Skin epidermis (tissue), 12 donors: ENCODE measurements around the gene SLC22A3.
"Not testable (repeated sequence)": the region's sequence is repeated elsewhere in the genome, so short reads cannot be mapped to it uniquely, and the experiment has no call there.

ENCODE experiments used
- H3K27ac ChIP-seq, 21 experiments: fragments of 200-600 bp; sonication (generic) in 11 of 21; one replicate each; pipeline ENCODE4 v1.5.0; 2020; ENCODE audit warnings: mild to moderate bottlenecking in 3 of 21, inconsistent platforms in 2 of 21, moderate library complexity in 2 of 21
- H3K4me3 ChIP-seq, 7 experiments: fragments of 200-600 bp; sonication (generic) in 2 of 7; one replicate each; pipeline ENCODE4 v1.5.0; 2020; ENCODE audit warnings: inconsistent platforms in 2 of 7, mild to moderate bottlenecking in 2 of 7, moderate library complexity in 1 of 7

SLC22A3 gene

GRCh38 chr6:160365117-160365516 lies 16.9 kb downstream of the SLC22A3 start:
- no peak overlapping the region for H3K27ac ChIP-seq
- no peak overlapping the region for H3K4me3 ChIP-seq

- no peak overlapping the region for H3K4me3 ChIP-seq
- H3K27ac ChIP-seq = no peak overlapping the region
These were observed 19.8 kb downstream of the SLC22A3 start for GRCh38 chr6:160367798-160368547.

GRCh38 chr6:160368670-160369069 lies 20.5 kb downstream of the SLC22A3 start:
- Histone ChIP-seq H3K4me3 (no peak overlapping the region), H3K27ac (no peak overlapping the region)

- H3K27ac ChIP-seq, H3K4me3 ChIP-seq: not testable (repeated sequence)
These were observed 25.4 kb downstream of the SLC22A3 start for GRCh38 chr6:160373601-160374000.

- Histone ChIP-seq H3K4me3 (no peak overlapping the region), H3K27ac (no peak overlapping the region)
These were observed 26.8 kb downstream of the SLC22A3 start for GRCh38 chr6:160374836-160375560.

GRCh38 chr6:160375561-160375949 lies 27.4 kb downstream of the SLC22A3 start:
- Histone ChIP-seq H3K4me3 (no peak overlapping the region), H3K27ac (no peak overlapping the region)

GRCh38 chr6:160376445-160376844 lies 28.3 kb downstream of the SLC22A3 start:
- H3K4me3 ChIP-seq = no peak overlapping the region
- no peak overlapping the region for H3K27ac ChIP-seq

DNA sequence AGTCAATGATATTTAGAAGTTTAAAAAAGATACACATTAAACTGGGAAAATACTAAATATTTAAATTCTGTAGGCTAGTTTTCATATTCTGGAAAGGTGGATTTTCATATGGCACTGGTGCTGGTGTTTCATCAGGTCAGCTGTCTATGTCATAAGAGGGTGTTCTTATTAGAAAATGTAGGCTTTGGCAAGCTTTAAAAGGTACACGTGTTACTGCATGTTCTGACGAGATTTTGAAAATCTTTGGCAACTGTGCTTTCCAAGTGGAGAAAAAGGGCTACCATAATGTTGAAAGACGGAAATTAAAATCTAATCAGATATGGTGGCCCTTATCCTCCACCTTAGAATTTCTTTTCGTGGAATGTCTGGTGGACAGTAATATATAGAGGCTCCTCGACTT lies 30.0 kb downstream of the SLC22A3 start:
- H3K4me3 ChIP-seq = no peak overlapping the region
- H3K27ac ChIP-seq = peak overlapping the region in 6 of 21 experiments; percentile 18 to 70 (median 52)

GRCh38 chr6:160378882-160379281 lies 30.7 kb downstream of the SLC22A3 start:
- H3K27ac ChIP-seq = peak overlapping the region in 14 of 21 experiments; percentile 18 to 70 (median 37)
- H3K4me3 ChIP-seq = no peak overlapping the region

- H3K4me3 ChIP-seq = no peak overlapping the region
- H3K27ac ChIP-seq = peak overlapping the region in 11 of 21 experiments; percentile 18 to 70 (median 30)
These were observed 31.3 kb downstream of the SLC22A3 start for GRCh38 chr6:160379466-160379865.

GRCh38 chr6:160382946-160383345 lies 34.8 kb downstream of the SLC22A3 start:
- H3K4me3 ChIP-seq = no peak overlapping the region
- no peak overlapping the region for H3K27ac ChIP-seq

DNA sequence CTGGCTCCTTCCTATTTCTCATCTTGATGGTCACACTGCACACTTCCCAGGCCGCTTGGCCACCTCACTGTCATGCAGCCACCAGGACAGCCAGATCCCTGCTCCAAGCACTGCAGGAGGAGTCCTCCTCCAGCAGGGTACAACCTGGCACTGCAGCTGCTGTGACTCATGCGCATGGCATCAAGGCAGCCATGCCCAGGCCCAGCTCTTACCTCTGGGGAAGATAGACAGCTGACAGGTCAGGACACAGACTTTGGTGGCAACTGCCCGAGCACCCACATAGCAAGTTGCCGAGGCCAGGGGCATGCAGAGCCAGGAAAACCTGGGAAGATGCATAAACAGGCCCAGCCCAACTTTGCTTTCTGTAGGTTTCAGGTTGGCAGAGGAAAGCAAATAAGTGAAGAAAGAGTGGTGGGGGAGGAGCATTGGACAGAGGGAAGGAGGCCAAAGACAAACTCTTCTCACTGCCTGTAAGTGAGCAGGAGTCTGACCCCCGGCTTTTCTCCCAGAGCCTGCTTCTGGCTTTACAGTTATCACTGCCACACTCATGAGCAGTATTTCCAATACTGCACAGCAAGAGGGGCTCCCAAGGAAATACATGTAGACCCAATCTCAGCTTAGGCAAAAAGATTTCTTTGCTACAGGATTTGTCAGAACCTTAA lies 38.8 kb downstream of the SLC22A3 start:
- Histone ChIP-seq H3K4me3 (no peak overlapping the region), H3K27ac (peak overlapping the region in 19 of 21 experiments; percentile 2 to 76 (median 60))

DNA sequence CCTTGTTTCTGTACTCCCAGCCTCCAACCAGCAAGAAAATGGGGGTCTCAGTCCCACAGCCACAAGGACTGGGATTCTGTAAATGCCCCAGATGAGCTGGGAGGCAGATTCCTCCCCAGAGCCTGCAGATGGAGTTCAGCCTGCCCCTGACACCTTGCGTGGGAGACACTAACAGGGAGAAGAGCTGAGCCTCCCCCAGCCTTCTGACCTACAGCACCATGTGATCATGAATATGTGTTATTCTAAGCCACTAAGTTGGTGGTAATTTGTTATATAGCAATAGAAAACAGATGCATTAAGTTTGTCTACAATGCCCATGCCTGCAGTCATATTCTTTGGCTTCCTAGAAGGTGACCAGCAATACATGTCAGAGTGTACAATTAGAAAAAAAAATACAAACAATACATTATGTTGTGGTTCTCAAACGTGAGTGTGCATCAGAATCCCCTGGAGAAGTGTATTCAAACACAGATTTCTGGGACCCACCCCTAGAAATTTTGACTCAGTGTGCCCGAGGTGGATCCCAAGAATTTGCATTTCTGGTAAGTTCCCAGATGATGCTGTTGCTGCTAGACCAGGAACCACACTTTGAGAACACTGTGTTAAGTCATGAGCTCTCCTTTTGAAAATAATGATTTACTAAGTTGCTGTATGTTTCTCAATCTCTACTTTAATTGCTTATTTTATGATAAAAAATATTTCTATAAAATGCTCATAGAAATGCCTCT lies 39.9 kb downstream of the SLC22A3 start:
- Histone ChIP-seq H3K4me3 (no peak overlapping the region), H3K27ac (peak overlapping the region in 17 of 21 experiments; percentile 2 to 76 (median 66))

- peak overlapping the region in 14 of 21 experiments; percentile 10 to 76 (median 65) for H3K27ac ChIP-seq
These were observed 40.7 kb downstream of the SLC22A3 start for GRCh38 chr6:160388922-160389321.

DNA sequence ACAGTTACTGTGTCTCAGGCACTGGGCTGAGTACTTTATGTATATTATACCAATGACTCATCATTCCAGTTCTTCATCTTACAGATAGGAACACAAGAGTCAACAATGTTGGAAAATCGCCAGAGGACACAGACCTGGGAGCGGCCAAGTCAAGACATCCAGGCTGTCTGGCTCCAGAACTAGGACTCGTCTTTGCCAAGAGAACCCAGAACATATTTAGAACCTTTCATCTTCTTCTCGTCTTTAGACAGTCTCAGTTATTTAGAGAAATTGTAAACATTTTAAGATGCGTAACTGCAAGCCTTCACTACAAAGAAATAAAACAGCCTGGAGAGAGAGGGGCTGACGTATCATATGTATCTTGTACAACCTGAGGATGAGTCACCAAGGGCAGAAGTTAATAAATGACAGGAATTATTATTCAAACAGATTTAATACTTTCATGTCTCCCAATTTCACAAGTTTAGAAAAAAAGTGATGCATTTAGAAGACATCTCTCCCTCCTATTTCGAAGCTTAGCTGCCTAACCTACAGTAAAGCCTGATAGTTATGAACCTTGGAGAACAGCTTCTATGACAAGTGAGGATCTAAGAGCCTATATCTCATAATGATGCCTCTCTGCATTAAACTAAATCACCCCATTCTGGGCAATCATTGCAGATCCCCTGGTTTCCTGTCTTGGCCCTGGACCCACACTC lies 43.4 kb downstream of the SLC22A3 start:
- Histone ChIP-seq H3K27ac (peak overlapping the region in 16 of 21 experiments; percentile 3 to 72 (median 50)), H3K4me3 (no peak overlapping the region)

More at GRCh38 chr6:160388922-160389321, 40.7 kb downstream of the SLC22A3 start:
- no peak overlapping the region for H3K4me3 ChIP-seq

GRCh38 chr6:160393442-160393841 lies 45.3 kb downstream of the SLC22A3 start:
- H3K27ac ChIP-seq, H3K4me3 ChIP-seq: not testable (repeated sequence)

GRCh38 chr6:160393891-160394653 lies 45.9 kb downstream of the SLC22A3 start:
- Histone ChIP-seq H3K4me3 (no peak overlapping the region), H3K27ac (no peak overlapping the region)

- Histone ChIP-seq H3K27ac (no peak overlapping the region), H3K4me3 (no peak overlapping the region)
These were observed 46.5 kb downstream of the SLC22A3 start for GRCh38 chr6:160394654-160395035.

DNA sequence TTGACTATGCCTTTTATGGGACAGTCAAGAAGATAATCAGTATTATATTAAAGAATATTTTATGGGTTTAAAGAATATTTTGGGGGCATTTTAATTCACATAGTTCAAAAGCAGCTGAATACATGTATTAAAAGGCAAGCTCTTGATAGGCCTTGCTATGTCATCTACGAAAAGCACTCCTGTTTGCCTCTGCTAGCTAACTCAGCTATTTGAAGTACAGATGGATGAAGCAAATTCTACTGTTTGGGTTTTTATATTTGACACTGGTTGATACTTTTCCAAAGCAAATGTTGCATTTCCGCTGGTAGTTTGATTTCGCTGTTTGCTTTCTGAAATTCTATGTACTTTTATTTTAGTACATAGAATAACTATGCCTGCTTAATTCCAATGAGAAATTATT lies 47.0 kb downstream of the SLC22A3 start:
- no peak overlapping the region for H3K27ac ChIP-seq

More for the DNA sequence above, 47.0 kb downstream of the SLC22A3 start:
- H3K4me3 ChIP-seq = no peak overlapping the region
